Measurements from ENCODE around the gene LMAN2L. TPM values are rescaled to one million over a fixed set of nuclear protein-coding genes. Genes with fewer than 3 reads are reported as not detected.

The LMAN2L gene
- total RNA-seq, 1 experiment from 2014 or later = 32.6 TPM

DNA sequence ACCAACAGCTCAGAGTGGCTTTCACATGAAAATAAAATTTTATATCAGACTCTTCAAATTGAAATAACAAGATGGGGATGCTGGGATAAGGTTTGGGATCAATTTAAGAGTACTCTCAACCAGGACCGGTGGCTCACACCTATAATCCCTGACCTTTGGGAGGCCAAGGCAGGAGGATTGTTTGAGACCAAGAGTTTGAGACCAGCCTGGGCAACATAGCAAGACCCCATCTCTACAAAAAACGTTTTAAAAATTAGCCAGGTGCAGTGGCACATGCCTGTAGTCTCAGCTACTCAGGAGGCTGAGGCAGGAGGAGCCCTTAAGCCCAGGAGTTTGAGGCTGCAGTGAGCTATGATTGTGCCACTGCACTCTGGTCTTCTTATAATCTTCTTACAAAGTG lies 2.6 kb downstream of the LMAN2L start:
- Mint-ChIP-seq H3K36me3 (ENCODE audit: insufficient read depth, unreplicated experiment) (peaks cover 31% of the 10 kb centered on the region), H3K27ac (ENCODE audit: unreplicated experiment) (no peak overlapping the region), H3K27me3 (ENCODE audit: unreplicated experiment) (no peaks in the 10 kb centered on the region), H3K4me1 (ENCODE audit: low read depth, unreplicated experiment) (peaks cover 18% of the 10 kb centered on the region), H3K9me3 (ENCODE audit: low read depth, unreplicated experiment) (no peaks in the 10 kb centered on the region), H3K4me3 (ENCODE audit: low read depth, unreplicated experiment) (no peak overlapping the region)
- TF ChIP-seq, protein P1, sequence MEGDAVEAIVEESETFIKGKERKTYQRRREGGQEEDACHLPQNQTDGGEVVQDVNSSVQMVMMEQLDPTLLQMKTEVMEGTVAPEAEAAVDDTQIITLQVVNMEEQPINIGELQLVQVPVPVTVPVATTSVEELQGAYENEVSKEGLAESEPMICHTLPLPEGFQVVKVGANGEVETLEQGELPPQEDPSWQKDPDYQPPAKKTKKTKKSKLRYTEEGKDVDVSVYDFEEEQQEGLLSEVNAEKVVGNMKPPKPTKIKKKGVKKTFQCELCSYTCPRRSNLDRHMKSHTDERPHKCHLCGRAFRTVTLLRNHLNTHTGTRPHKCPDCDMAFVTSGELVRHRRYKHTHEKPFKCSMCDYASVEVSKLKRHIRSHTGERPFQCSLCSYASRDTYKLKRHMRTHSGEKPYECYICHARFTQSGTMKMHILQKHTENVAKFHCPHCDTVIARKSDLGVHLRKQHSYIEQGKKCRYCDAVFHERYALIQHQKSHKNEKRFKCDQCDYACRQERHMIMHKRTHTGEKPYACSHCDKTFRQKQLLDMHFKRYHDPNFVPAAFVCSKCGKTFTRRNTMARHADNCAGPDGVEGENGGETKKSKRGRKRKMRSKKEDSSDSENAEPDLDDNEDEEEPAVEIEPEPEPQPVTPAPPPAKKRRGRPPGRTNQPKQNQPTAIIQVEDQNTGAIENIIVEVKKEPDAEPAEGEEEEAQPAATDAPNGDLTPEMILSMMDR (IDR thresholded peaks at IDR 0.05; ENCODE audit: unreplicated experiment) = no peak
- intact Hi-C loops (cut with micrococcal nuclease; ENCODE audit: unreplicated experiment) = no loop called here
- CTCF ChIA-PET = no interaction called here
- no peak for DNase-seq
- no TSS peak for BruUV-seq (replicated peaks)

DNA sequence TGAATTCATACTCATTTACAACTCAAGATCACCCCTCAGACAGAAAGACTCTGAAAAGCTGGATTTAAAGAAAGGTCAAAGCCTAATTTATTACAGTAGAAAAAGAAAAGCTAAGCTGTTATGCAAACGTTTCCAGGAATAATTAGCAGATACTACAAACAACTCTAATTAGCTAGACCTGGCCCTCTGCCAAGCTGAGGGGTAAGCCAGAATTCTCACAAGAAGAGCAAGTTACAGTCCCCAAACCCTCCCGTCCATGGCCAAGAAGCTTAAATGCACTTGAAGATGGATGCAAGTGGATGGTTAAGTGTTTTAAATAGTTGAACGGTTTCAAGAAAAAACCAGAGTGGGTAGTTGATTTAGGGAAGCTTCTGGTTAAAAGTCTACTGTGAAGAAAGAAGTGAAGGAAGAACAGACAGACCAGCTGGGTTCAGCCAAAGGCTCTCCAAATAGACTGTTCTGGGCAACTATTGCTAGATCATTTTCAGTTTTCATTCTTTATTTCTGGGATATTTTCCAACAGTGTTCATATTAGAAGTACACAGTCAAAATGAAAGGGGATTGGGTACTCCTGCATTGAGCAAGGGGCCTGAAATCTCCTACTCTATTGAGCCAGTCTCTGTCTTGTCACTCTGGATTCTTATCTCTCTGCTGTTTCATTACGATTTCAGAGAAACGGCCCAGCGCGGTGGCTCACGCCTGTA lies 4.8 kb downstream of the LMAN2L start:
- intact Hi-C loops (cut with micrococcal nuclease; ENCODE audit: unreplicated experiment) = no loop called here
- CTCF ChIA-PET = no interaction called here
- BruUV-seq (replicated peaks) = no TSS peak

DNA sequence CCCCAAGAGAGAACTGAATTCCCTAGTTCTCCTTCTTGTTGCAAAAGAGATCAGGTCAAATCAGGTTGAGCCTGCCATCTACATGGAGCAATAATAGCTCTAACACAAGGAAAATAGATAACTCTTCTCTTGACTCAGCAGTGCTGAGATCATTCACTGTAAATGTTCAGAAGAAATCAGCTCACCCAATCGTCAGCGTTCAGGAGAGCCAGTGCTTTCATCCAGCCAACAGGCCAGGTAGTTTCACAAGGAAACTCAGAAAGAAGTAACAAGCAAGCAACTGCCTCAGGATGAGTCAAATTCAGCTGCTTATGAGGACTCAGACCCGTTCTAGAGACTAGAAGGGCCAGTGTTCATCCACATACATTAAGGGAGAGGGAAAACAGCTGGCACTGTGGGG lies 5.9 kb downstream of the LMAN2L start:
- Mint-ChIP-seq H3K27ac (ENCODE audit: unreplicated experiment) (no peak overlapping the region), H3K27me3 (ENCODE audit: unreplicated experiment) (no peaks in the 10 kb centered on the region), H3K4me3 (ENCODE audit: low read depth, unreplicated experiment) (no peak overlapping the region), H3K4me1 (ENCODE audit: low read depth, unreplicated experiment) (peaks cover 11% of the 10 kb centered on the region), H3K9me3 (ENCODE audit: low read depth, unreplicated experiment) (no peaks in the 10 kb centered on the region), H3K36me3 (ENCODE audit: insufficient read depth, unreplicated experiment) (peaks cover 39% of the 10 kb centered on the region)
- intact Hi-C loops (cut with micrococcal nuclease; ENCODE audit: unreplicated experiment) = no loop called here
- DNase-seq = no peak
- TF ChIP-seq, protein P1 (IDR thresholded peaks at IDR 0.05; ENCODE audit: unreplicated experiment) = no peak
- BruUV-seq (replicated peaks) = no TSS peak
- CTCF ChIA-PET = no interaction called here

More for the DNA sequence above, 4.8 kb downstream of the LMAN2L start:
- Mint-ChIP-seq H3K27me3 (ENCODE audit: unreplicated experiment) (no peaks in the 10 kb centered on the region), H3K27ac (ENCODE audit: unreplicated experiment) (no peak overlapping the region), H3K4me3 (ENCODE audit: low read depth, unreplicated experiment) (no peak overlapping the region), H3K9me3 (ENCODE audit: low read depth, unreplicated experiment) (no peaks in the 10 kb centered on the region), H3K4me1 (ENCODE audit: low read depth, unreplicated experiment) (peaks cover 11% of the 10 kb centered on the region), H3K36me3 (ENCODE audit: insufficient read depth, unreplicated experiment) (peaks cover 39% of the 10 kb centered on the region)
- no peak for DNase-seq
- TF ChIP-seq, protein P1 (IDR thresholded peaks at IDR 0.05; ENCODE audit: unreplicated experiment) = no peak

DNA sequence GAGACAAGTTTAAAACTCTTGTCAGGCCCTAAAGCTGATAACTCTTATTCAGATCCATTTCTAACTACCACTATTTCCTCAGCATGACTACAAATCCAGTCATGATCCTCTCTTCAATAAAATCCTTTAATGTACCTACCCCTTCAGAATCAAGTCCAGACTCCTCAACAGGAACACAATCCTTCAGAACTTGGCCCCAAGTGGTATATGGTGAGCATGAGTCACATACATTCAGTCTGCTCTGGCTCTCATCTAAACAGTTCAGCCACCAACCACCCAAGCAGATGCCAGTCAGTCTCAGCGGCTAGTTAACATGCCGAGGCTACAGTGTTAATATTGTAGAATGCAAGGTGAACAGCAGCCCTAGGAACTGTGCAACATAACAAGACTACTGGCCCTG lies 9.7 kb downstream of the LMAN2L start:
- Mint-ChIP-seq H3K27ac (ENCODE audit: unreplicated experiment) (no peak overlapping the region), H3K4me3 (ENCODE audit: low read depth, unreplicated experiment) (no peak overlapping the region), H3K36me3 (ENCODE audit: insufficient read depth, unreplicated experiment) (peaks cover 55% of the 10 kb centered on the region), H3K4me1 (ENCODE audit: low read depth, unreplicated experiment) (no peaks in the 10 kb centered on the region), H3K27me3 (ENCODE audit: unreplicated experiment) (no peaks in the 10 kb centered on the region), H3K9me3 (ENCODE audit: low read depth, unreplicated experiment) (no peaks in the 10 kb centered on the region)
- no TSS peak for BruUV-seq (replicated peaks)
- DNase-seq = no peak
- CTCF ChIA-PET = interaction anchor here (0.5 kb wide), 1 partner anchor 59 kb away, joined by 3 read pairs; no protein-coding TSS in a partner anchor
- intact Hi-C loops (cut with micrococcal nuclease; ENCODE audit: unreplicated experiment) = no loop called here
- TF ChIP-seq, protein P1 (IDR thresholded peaks at IDR 0.05; ENCODE audit: unreplicated experiment) = no peak

All from Calu3 (cell line).